Cardiac fibroblast (primary cell): ENCODE measurements around the gene GALNT13.

Experiments used
- DNase-seq, 2 donors: peaks; one replicate each; pipeline versions ENCODE4 v3.0.0 to v3.0.0-alpha.2; 2010; ENCODE audit warnings: low read depth in 2 of 2
- H3K4me3 ChIP-seq, 2 donors: replicated peaks in 1 of 2; 1 replicate in 1 of 2; 2 replicates in 1 of 2; pipeline ENCODE4 v1.5.1; 2011; ENCODE audit warnings: low read depth in 2 of 2, low read length in 2 of 2, mild to moderate bottlenecking in 2 of 2, moderate library complexity in 1 of 2
- CTCF ChIP-seq: IDR thresholded peaks from one replicate; pipeline ENCODE4 v1.5.1; 2011; ENCODE audit warnings: low read depth, mild to moderate bottlenecking, low read length, inconsistent platforms

GALNT13 gene

DNA sequence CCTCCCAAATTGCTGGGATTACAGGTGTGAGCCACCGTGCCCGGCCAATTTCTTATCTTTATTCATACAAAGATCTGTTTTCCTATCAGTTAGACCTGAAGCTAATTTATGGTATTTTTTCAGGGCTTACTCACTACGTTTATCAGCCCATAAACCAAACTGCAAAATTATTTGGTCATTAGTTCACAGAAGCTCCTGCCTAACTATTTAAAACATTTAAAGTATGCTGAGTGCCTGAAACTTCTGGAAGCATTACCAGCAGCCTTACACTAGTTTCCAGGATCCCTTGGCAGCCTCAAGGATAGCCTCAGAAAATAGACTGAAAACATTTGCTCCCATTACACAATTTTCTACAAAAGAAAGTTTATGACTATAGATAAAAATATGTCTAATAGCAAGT is 68.8 kb downstream of the GALNT13 start:
- H3K4me3 ChIP-seq: no peak overlapping the region
- peak; percentile 13 to 32 for DNase-seq
- no peak for TF ChIP-seq CTCF

- TF ChIP-seq CTCF: no peak
- no peak for DNase-seq
- H3K4me3 ChIP-seq: no peak overlapping the region
Measured at GRCh38 chr2:153944800-153945199, 73.1 kb downstream of the GALNT13 start.

GRCh38 chr2:153946036-153946435 is 74.3 kb downstream of the GALNT13 start:
- no peak for DNase-seq
- TF ChIP-seq CTCF: no peak
- no peak overlapping the region for H3K4me3 ChIP-seq

DNA sequence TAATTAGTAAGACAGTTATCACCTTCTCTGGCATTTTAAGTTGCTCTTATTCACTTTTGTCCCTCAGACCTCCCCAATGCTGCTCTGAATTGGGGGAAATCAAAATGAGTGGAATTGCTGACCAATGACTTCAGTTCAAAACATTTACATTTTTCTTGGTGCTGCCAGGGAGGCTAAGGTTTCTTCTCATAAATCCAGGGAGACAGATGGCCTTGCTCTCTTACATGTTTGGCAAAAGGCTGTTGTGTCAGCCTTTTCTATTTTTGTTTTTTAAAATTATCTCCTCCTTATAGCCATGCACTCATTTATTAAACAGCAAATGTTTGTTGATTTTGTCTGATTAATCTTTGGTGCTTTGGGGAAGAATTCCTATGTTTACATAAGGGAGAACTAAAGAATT is 82.0 kb downstream of the GALNT13 start:
- H3K4me3 ChIP-seq: no peak overlapping the region
- no peak for TF ChIP-seq CTCF

GRCh38 chr2:153963256-153963655 is 91.5 kb downstream of the GALNT13 start:
- TF ChIP-seq CTCF: no peak
- no peak overlapping the region for H3K4me3 ChIP-seq
- DNase-seq: peak in 1 of 2 donors; percentile 5

More for the DNA sequence above, 82.0 kb downstream of the GALNT13 start:
- DNase-seq: no peak

- TF ChIP-seq CTCF: no peak
- no peak overlapping the region for H3K4me3 ChIP-seq
- DNase-seq: no peak
Measured at GRCh38 chr2:153967248-153967973, 95.7 kb downstream of the GALNT13 start.

- TF ChIP-seq CTCF: no peak
- no peak overlapping the region for H3K4me3 ChIP-seq
- no peak for DNase-seq
Measured at GRCh38 chr2:153971250-153971649, 99.5 kb downstream of the GALNT13 start.
